Central memory CD8-positive, alpha-beta T cell (primary cell): ENCODE measurements around the gene PCID2.
A peak's percentile ranks its signal among the peaks of the same experiment; 100 is the strongest.
"Not testable (repeated sequence)": the region's sequence is repeated elsewhere in the genome, so short reads cannot be mapped to it uniquely, and the experiment has no call there.

Source experiments
- ATAC-seq: fragments of 150-1000 bp; cut with Tn5 transposase; replicated peaks from 2 replicates; pipeline ENCODE4 v1.10.0; 2022; ENCODE audit warnings: mild to moderate bottlenecking, moderate FRiP score, moderate number of reproducible peaks; ENCODE audit not compliant: poor library complexity, severe bottlenecking; ENCODE audit errors: extremely low read depth
- DNase-seq, 2 donors: peaks; one replicate each; pipeline ENCODE4 v3.0.0; 2021; ENCODE audit warnings: low spot score in 2 of 2
- H3K27ac Mint-ChIP-seq: one replicate; pipeline ENCODE4 v1.8.0; 2022; ENCODE audit warnings: low read depth, mild to moderate bottlenecking, moderate library complexity, mixed read lengths
- H3K27me3 Mint-ChIP-seq: one replicate; pipeline ENCODE4 v1.8.0; 2022; ENCODE audit warnings: mixed read lengths
- H3K36me3 Mint-ChIP-seq: one replicate; pipeline ENCODE4 v1.8.0; 2022; ENCODE audit warnings: mild to moderate bottlenecking, moderate library complexity, mixed read lengths; ENCODE audit not compliant: insufficient read depth
- H3K4me1 Mint-ChIP-seq: one replicate; pipeline ENCODE4 v1.8.0; 2022; ENCODE audit warnings: mixed read lengths
- H3K4me3 Mint-ChIP-seq: one replicate; pipeline ENCODE4 v1.8.0; 2022; ENCODE audit warnings: mild to moderate bottlenecking, moderate library complexity, mixed read lengths
- H3K9me3 Mint-ChIP-seq: one replicate; pipeline ENCODE4 v1.8.0; 2022; ENCODE audit warnings: mixed read lengths

The PCID2 gene

DNA sequence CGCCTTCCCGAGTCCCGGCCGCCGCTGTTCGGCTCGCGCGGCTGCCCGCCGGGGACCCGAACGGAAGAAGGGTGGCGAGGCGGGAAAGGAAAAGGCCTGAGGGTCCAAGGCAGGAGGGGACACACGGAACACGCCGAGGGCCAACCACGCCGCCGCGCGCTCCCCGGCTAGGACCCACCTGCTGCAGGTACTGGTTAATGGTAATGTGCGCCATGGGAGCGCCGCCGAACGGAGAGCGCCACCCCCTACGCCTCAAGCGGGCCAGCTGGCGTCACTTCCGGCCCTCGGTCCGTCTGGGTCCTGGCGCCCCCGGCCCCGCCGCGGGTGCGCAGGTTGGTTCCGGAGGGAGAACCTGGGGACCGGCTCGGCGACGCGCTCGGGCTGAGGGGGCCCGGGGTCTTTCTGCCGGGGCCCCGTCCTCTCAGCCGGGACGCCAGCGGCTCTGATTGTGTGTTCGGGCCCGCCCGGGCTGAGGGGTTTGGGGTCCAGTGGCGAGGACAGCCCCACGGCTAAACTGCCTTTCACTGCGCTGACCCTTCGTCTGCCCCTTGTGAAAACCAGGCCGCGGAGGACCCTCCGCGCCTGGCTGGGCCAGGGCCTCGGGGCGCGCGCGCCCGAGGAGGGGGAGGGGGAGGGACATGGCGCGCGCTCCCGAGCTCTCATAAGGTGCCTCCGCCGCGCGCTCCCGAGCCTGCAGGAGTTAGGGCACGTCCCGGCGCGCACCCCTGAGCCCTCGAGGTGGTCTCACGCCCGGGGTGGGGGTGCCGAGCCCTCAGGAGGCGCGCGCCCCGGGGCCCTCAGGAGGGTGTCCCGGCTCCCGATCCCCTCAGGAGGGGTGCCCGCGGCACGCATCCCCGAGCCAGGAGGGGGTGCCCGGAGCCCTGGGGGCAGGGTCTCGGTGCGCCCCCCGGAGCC lies at the start of gene PCID2:
PCID2 (minus strand) TSS at position 249 of the 915 bp plus-strand sequence; CDS start at position 214, 35 bp downstream.
- Mint-ChIP-seq H3K27ac (peak within 1 kb of the TSS; percentile 88), H3K4me1 (peaks cover 64% of the 10 kb centered on the region), H3K4me3 (peak within 1 kb of the TSS; percentile 86), H3K27me3 (no peaks in the 10 kb centered on the region), H3K36me3 (peaks cover 17% of the 10 kb centered on the region), H3K9me3 (no peaks in the 10 kb centered on the region)
- ATAC-seq (peak; percentile 68), DNase-seq (peak; percentile 89 to 90)

- not testable (repeated sequence) for H3K9me3 Mint-ChIP-seq, H3K27ac Mint-ChIP-seq, H3K4me1 Mint-ChIP-seq
Observed at GRCh38 chr13:113257908-113258307, 49.4 kb upstream of the PCID2 start.

GRCh38 chr13:113252516-113253095 lies 44.1 kb upstream of the PCID2 start:
- DNase-seq = no peak
- no peak for ATAC-seq
- Mint-ChIP-seq H3K4me1 (peaks cover 6% of the 10 kb centered on the region), H3K27me3 (no peaks in the 10 kb centered on the region), H3K4me3 (no peak overlapping the region), H3K27ac (no peak overlapping the region), H3K9me3 (no peaks in the 10 kb centered on the region), H3K36me3 (peaks cover 56% of the 10 kb centered on the region)

More at GRCh38 chr13:113257908-113258307, 49.4 kb upstream of the PCID2 start:
- peaks cover 50% of the 10 kb centered on the region for H3K36me3 Mint-ChIP-seq
- DNase-seq, H3K27me3 Mint-ChIP-seq, ATAC-seq, H3K4me3 Mint-ChIP-seq: not testable (repeated sequence)

DNA sequence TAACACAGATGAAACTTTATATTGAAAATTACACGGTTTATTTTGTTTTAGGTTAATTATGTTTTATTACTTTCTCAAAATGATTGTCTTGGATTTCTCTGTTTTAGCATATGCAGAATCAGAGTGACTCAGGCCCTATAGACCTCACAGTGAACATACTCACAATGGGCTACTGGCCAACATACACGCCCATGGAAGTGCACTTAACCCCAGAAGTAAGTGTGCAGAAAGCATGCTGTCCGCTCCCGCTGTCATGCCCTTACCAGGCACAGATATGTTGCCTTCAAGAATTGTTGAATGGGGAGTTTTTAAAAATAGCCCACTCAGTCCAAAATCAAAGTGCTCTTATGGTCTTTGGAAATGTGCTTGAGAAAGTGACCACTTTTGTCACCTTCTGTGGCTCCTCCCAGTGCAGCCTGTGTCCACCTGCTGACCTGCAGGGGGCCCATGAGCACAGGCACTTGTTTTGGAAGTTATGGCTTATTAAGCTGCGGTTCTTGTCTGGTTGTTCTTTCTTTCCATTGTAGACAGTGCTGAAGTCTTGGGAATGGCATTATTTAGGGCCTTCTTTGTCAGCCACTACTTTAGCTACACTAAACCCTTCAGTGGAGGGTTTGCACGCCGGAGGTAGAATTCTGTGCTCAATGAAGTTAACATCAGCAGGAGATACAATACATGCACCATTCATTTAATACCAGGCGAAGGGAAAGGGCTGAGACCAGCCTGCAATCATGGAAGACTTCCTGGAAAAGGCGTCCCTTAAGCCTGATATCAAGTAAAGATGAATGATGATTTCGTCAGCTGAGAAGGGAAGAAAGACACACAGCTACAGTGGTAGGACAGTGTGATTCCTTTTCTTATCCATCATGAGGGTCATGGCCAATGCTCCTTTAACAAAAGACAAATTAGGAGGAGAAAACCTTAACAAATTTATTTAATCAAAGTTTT lies 37.7 kb upstream of the PCID2 start:
- H3K27me3 Mint-ChIP-seq = no peaks in the 10 kb centered on the region
- peaks cover 57% of the 10 kb centered on the region for H3K36me3 Mint-ChIP-seq
- no peak overlapping the region for H3K27ac Mint-ChIP-seq
- H3K4me1 Mint-ChIP-seq = peaks cover 4% of the 10 kb centered on the region
- H3K4me3 Mint-ChIP-seq = no peak overlapping the region
- no peaks in the 10 kb centered on the region for H3K9me3 Mint-ChIP-seq
- ATAC-seq (no peak), DNase-seq (no peak)

- Mint-ChIP-seq H3K4me1 (no peaks in the 10 kb centered on the region), H3K4me3 (no peak overlapping the region), H3K9me3 (no peaks in the 10 kb centered on the region), H3K36me3 (peaks cover 62% of the 10 kb centered on the region), H3K27me3 (no peaks in the 10 kb centered on the region), H3K27ac (no peak overlapping the region)
- DNase-seq (no peak), ATAC-seq (no peak)
Observed at GRCh38 chr13:113243847-113244246, 35.4 kb upstream of the PCID2 start.

GRCh38 chr13:113241623-113242022 lies 33.2 kb upstream of the PCID2 start:
- not testable (repeated sequence) for H3K9me3 Mint-ChIP-seq, DNase-seq, H3K27ac Mint-ChIP-seq, H3K27me3 Mint-ChIP-seq, H3K4me1 Mint-ChIP-seq, ATAC-seq, H3K4me3 Mint-ChIP-seq
- peaks cover 50% of the 10 kb centered on the region for H3K36me3 Mint-ChIP-seq

- H3K27ac Mint-ChIP-seq = no peak overlapping the region
Observed at GRCh38 chr13:113239986-113240385, 31.5 kb upstream of the PCID2 start.

GRCh38 chr13:113239357-113239756 lies 30.9 kb upstream of the PCID2 start:
- no peak for ATAC-seq
- H3K27me3 Mint-ChIP-seq = no peaks in the 10 kb centered on the region
- no peaks in the 10 kb centered on the region for H3K9me3 Mint-ChIP-seq
- H3K27ac Mint-ChIP-seq = no peak overlapping the region
- DNase-seq = no peak
- H3K36me3 Mint-ChIP-seq = peaks cover 47% of the 10 kb centered on the region
- no peak overlapping the region for H3K4me3 Mint-ChIP-seq
- H3K4me1 Mint-ChIP-seq = no peaks in the 10 kb centered on the region

More at GRCh38 chr13:113239986-113240385, 31.5 kb upstream of the PCID2 start:
- no peaks in the 10 kb centered on the region for H3K27me3 Mint-ChIP-seq
- no peaks in the 10 kb centered on the region for H3K4me1 Mint-ChIP-seq
- ATAC-seq = no peak
- H3K4me3 Mint-ChIP-seq = no peak overlapping the region
- no peak for DNase-seq
- peaks cover 48% of the 10 kb centered on the region for H3K36me3 Mint-ChIP-seq
- no peaks in the 10 kb centered on the region for H3K9me3 Mint-ChIP-seq

GRCh38 chr13:113238536-113238935 lies 30.1 kb upstream of the PCID2 start:
- Mint-ChIP-seq H3K4me3 (no peak overlapping the region), H3K4me1 (no peaks in the 10 kb centered on the region), H3K9me3 (no peaks in the 10 kb centered on the region), H3K27me3 (no peaks in the 10 kb centered on the region), H3K27ac (no peak overlapping the region), H3K36me3 (peaks cover 43% of the 10 kb centered on the region)
- no peak for DNase-seq
- no peak for ATAC-seq

DNA sequence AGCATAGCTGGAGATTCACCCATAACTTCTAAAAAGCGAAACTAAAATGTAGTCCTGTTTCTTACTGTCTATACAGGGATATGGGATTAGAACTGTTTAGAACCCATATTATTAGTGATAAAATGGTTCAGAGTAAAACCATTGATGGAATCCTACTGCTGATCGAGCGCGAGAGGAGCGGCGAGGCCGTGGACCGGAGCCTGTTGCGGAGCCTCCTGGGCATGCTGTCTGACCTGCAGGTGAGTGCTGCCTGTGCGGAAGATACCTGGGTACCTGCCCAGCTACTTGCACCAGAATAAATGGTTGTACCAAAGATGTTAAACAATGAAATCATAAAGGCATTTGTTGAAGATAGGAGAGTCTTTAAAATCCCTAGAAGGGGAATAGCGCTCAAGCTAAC lies 24.6 kb upstream of the PCID2 start:
- no peaks in the 10 kb centered on the region for H3K4me1 Mint-ChIP-seq
- H3K27me3 Mint-ChIP-seq = no peaks in the 10 kb centered on the region
- DNase-seq (no peak), ATAC-seq (no peak)
- no peak overlapping the region for H3K27ac Mint-ChIP-seq
- H3K36me3 Mint-ChIP-seq = peaks cover 45% of the 10 kb centered on the region
- H3K4me3 Mint-ChIP-seq = no peak overlapping the region
- H3K9me3 Mint-ChIP-seq = no peaks in the 10 kb centered on the region

GRCh38 chr13:113232208-113233003 lies 23.9 kb upstream of the PCID2 start:
- peaks cover 47% of the 10 kb centered on the region for H3K36me3 Mint-ChIP-seq
- H3K4me1 Mint-ChIP-seq = no peaks in the 10 kb centered on the region
- no peaks in the 10 kb centered on the region for H3K27me3 Mint-ChIP-seq
- H3K27ac Mint-ChIP-seq = no peak overlapping the region
- H3K9me3 Mint-ChIP-seq = no peaks in the 10 kb centered on the region
- DNase-seq (no peak), ATAC-seq (no peak)
- no peak overlapping the region for H3K4me3 Mint-ChIP-seq
